ENCODE measurements around the gene GLRX5.

GLRX5 gene

GRCh38 chr14:95519699-95520098 lies 15.2 kb upstream of the GLRX5 start:
- DNase-seq: no peak

GRCh38 chr14:95520346-95520745 lies 14.5 kb upstream of the GLRX5 start:
- DNase-seq: no peak

- no peak for DNase-seq
Measured at GRCh38 chr14:95521001-95521400, 13.8 kb upstream of the GLRX5 start.

- no peak for DNase-seq
Measured at GRCh38 chr14:95522116-95522515, 12.7 kb upstream of the GLRX5 start.

GRCh38 chr14:95522556-95522955 lies 12.3 kb upstream of the GLRX5 start:
- no peak for DNase-seq

GRCh38 chr14:95523051-95523814 lies 11.6 kb upstream of the GLRX5 start:
- no peak for DNase-seq

GRCh38 chr14:95523815-95524448 lies 10.9 kb upstream of the GLRX5 start:
- DNase-seq: peak; percentile 62

GRCh38 chr14:95524706-95525512 lies 9.9 kb upstream of the GLRX5 start:
- no peak for DNase-seq

GRCh38 chr14:95525999-95526398 lies 8.9 kb upstream of the GLRX5 start:
- no peak for DNase-seq

- DNase-seq: no peak
Measured at GRCh38 chr14:95526483-95527386, 8.1 kb upstream of the GLRX5 start.

- DNase-seq: no peak
Measured at GRCh38 chr14:95527387-95528002, 7.4 kb upstream of the GLRX5 start.

GRCh38 chr14:95529216-95529615 lies 5.6 kb upstream of the GLRX5 start:
- no peak for DNase-seq

- no peak for DNase-seq
Measured at GRCh38 chr14:95530473-95531276, 4.2 kb upstream of the GLRX5 start.

- DNase-seq: no peak
Measured at GRCh38 chr14:95531473-95531872, 3.4 kb upstream of the GLRX5 start.

- no peak for DNase-seq
Measured at GRCh38 chr14:95531969-95532368, 2.9 kb upstream of the GLRX5 start.

GRCh38 chr14:95533391-95533821 lies 1.4 kb upstream of the GLRX5 start:
- DNase-seq: peak; percentile 57

- no peak for DNase-seq
Measured at GRCh38 chr14:95533822-95534221, 1.0 kb upstream of the GLRX5 start.

GRCh38 chr14:95535226-95536021 lies 574 bp downstream of the GLRX5 start:
- DNase-seq: no peak

GRCh38 chr14:95536036-95536593 lies 1.3 kb downstream of the GLRX5 start:
- DNase-seq: no peak

GRCh38 chr14:95536671-95537070 lies 1.8 kb downstream of the GLRX5 start:
- DNase-seq: no peak

Measured in NCI-H2107 (cell line).